Kidney (tissue), 22 donors: ENCODE data around the gene SGCE. TPM values are rescaled to one million over a fixed set of nuclear protein-coding genes. Genes with fewer than 3 reads are reported as not detected.
"Not testable (repeated sequence)": the region's sequence is repeated elsewhere in the genome, so short reads cannot be mapped to it uniquely, and the experiment has no call there.

Experiments
- DNase-seq, 5 donors: peaks; one replicate each; pipeline ENCODE4 v3.0.0-alpha.2; 2013 to 2020
- FAIRE-seq: peaks from 2 replicates; lab custom pipeline; 2012; peaks lifted over from hg19 to GRCh38; lab: Jason Lieb, UNC
- H3K27ac ChIP-seq, 2 donors: one replicate each; pipeline ENCODE4 v1.7.0; 2013; ENCODE audit warnings: low read depth in 2 of 2, low read length in 2 of 2, inconsistent platforms in 1 of 2
- H3K27me3 ChIP-seq: one replicate; pipeline ENCODE4 v1.7.1; 2013; ENCODE audit warnings: low read length, inconsistent platforms; ENCODE audit not compliant: control insufficient read depth, insufficient read depth
- H3K36me3 ChIP-seq, 3 donors: one replicate each; pipeline versions ENCODE4 v1.7.0 to v1.7.1; 2013; ENCODE audit warnings: low read length in 3 of 3, control low read depth in 1 of 3, inconsistent platforms in 1 of 3; ENCODE audit not compliant: insufficient read depth in 3 of 3, control insufficient read depth in 2 of 3
- H3K4me1 ChIP-seq, 3 donors: one replicate each; pipeline versions ENCODE4 v1.7.0 to v1.7.1; 2013; ENCODE audit warnings: low read length in 3 of 3, inconsistent platforms in 1 of 3, low read depth in 1 of 3; ENCODE audit not compliant: control insufficient read depth in 2 of 3, insufficient read depth in 2 of 3
- H3K4me3 ChIP-seq, 3 donors: one replicate each; pipeline versions ENCODE4 v1.7.0 to v1.8.1; 2013; ENCODE audit warnings: low read length in 3 of 3, control low read depth in 1 of 3, inconsistent platforms in 1 of 3
- H3K9ac ChIP-seq, 3 donors: one replicate each; pipeline versions ENCODE4 v1.7.0 to v1.7.1; 2013; ENCODE audit warnings: low read length in 3 of 3, control low read depth in 1 of 3, inconsistent platforms in 1 of 3
- H3K9me3 ChIP-seq, 3 donors: one replicate each; pipeline versions ENCODE4 v1.7.0 to v1.7.1; 2013; ENCODE audit warnings: low read length in 3 of 3, control low read depth in 1 of 3, inconsistent platforms in 1 of 3; ENCODE audit not compliant: control insufficient read depth in 2 of 3, insufficient read depth in 1 of 3
- intact Hi-C: fragments of 100-400 bp; cut with DNase I; formaldehyde crosslinking; loops from one replicate; pipeline ENCODE4 v1.11.1; 2022
- long read RNA-seq, 10 donors: library from polyadenylated mRNA in 1 of 10; unstranded in 1 of 10; transcript quantifications; one replicate each; pipeline ENCODE4 v2.0.0 and lab custom pipeline, GENCODE V29; 2021 to 2026
- polyA plus RNA-seq: library from polyadenylated mRNA; stranded (reverse); fragments of 350-450 nt; fragmentation: Illumina TruSeq; extraction: RNeasy Lipid Tissue Mini Kit (QIAGEN cat#74804); gene quantifications from one replicate; pipeline ENCODE4 v1.2.3, GENCODE V29; 2014; ENCODE audit warnings: low read depth, low replicate concordance; ENCODE audit not compliant: insufficient read depth
- total RNA-seq: library from RNA; stranded (reverse); fragmentation: NEBNext Ultra II Directional; extraction: Animal tissue kit (Norgen Biotek cat#: 25700); gene quantifications from one replicate; pipeline ENCODE4 v1.2.1, GENCODE V29; 2021
- TF ChIP-seq, protein P1 (sequence below): IDR thresholded peaks from 3 replicates; pipeline ENCODE4 v1.5.1; 2012; ENCODE audit warnings: mild to moderate bottlenecking, moderate library complexity, borderline replicate concordance; ENCODE audit not compliant: insufficient read depth; ENCODE audit errors: extremely low read depth
- donor health status: control.
- donor health status: control.
- donor health status: control.
- donor health status: control.
- donor health status: control.
- donor health status: DM: yes; HTN: yes; CAD: no.
- donor health status: Normal renal cell carcinoma (clear cell type).

The SGCE gene, protein sequence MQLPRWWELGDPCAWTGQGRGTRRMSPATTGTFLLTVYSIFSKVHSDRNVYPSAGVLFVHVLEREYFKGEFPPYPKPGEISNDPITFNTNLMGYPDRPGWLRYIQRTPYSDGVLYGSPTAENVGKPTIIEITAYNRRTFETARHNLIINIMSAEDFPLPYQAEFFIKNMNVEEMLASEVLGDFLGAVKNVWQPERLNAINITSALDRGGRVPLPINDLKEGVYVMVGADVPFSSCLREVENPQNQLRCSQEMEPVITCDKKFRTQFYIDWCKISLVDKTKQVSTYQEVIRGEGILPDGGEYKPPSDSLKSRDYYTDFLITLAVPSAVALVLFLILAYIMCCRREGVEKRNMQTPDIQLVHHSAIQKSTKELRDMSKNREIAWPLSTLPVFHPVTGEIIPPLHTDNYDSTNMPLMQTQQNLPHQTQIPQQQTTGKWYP
- total RNA-seq (59.6 TPM), polyA plus RNA-seq (56.5 TPM)
- long read RNA-seq, donor 1, transcript SGCE-299 (11 exons, 1,614 nt) = major isoform, 8 of 44 reads
- long read RNA-seq, donor 1, partial matches to known transcripts = 32 of 44 reads
- long read RNA-seq, donor 1, other reads (novel, unspliced or antisense) = 0 of 44 reads
- long read RNA-seq, donor 2, transcript SGCE-299 (11 exons, 1,614 nt) = major isoform, 8 of 19 reads
- long read RNA-seq, donor 2, transcript SGCE-207 (10 exons, 1,672 nt) = minor isoform, 6 of 19 reads
- long read RNA-seq, donor 2, partial matches to known transcripts = 0 of 19 reads
- long read RNA-seq, donor 2, other reads (novel, unspliced or antisense) = 0 of 19 reads
- long read RNA-seq, donor 3, transcript SGCE-207 (10 exons, 1,672 nt) = minor isoform, 5 of 55 reads
- long read RNA-seq, donor 3, transcript SGCE-299 (11 exons, 1,614 nt) = major isoform, 12 of 55 reads
- long read RNA-seq, donor 3, partial matches to known transcripts = 27 of 55 reads
- long read RNA-seq, donor 3, other reads (novel, unspliced or antisense) = 0 of 55 reads
- long read RNA-seq, donor 4, transcript SGCE-299 (11 exons, 1,614 nt) = major isoform, 21 of 37 reads
- long read RNA-seq, donor 4, transcript SGCE-207 (10 exons, 1,672 nt) = minor isoform, 6 of 37 reads
- long read RNA-seq, donor 4, partial matches to known transcripts = 0 of 37 reads
- long read RNA-seq, donor 4, other reads (novel, unspliced or antisense) = 0 of 37 reads
- long read RNA-seq, donor 5, partial matches to known transcripts = 0 of 2 reads
- long read RNA-seq, donor 5, other reads (novel, unspliced or antisense) = 0 of 2 reads
- long read RNA-seq, donor 6, transcript SGCE-210 (3 exons, 453 nt) = minor isoform, 11 of 48 reads
- long read RNA-seq, donor 6, transcript SGCE-299 (11 exons, 1,614 nt) = major isoform, 18 of 48 reads
- long read RNA-seq, donor 6, partial matches to known transcripts = 9 of 48 reads
- long read RNA-seq, donor 6, other reads (novel, unspliced or antisense) = 0 of 48 reads
- long read RNA-seq, donor 7, transcript SGCE-299 (11 exons, 1,614 nt) = major isoform, 17 of 40 reads
- long read RNA-seq, donor 7, partial matches to known transcripts = 15 of 40 reads
- long read RNA-seq, donor 7, other reads (novel, unspliced or antisense) = 1 of 40 reads
- long read RNA-seq, donor 8, transcript SGCE-207 (10 exons, 1,672 nt) = minor isoform, 5 of 23 reads
- long read RNA-seq, donor 8, transcript SGCE-299 (11 exons, 1,614 nt) = major isoform, 11 of 23 reads
- long read RNA-seq, donor 8, partial matches to known transcripts = 0 of 23 reads
- long read RNA-seq, donor 8, other reads (novel, unspliced or antisense) = 0 of 23 reads
- long read RNA-seq, donor 9, transcript SGCE-299 (11 exons, 1,614 nt) = major isoform, 10 of 15 reads
- long read RNA-seq, donor 9, partial matches to known transcripts = 0 of 15 reads
- long read RNA-seq, donor 9, other reads (novel, unspliced or antisense) = 0 of 15 reads
- long read RNA-seq, donor 10, transcript SGCE-299 (11 exons, 1,614 nt) = major isoform, 10 of 31 reads
- long read RNA-seq, donor 10, transcript SGCE-210 (3 exons, 453 nt) = minor isoform, 9 of 31 reads
- long read RNA-seq, donor 10, partial matches to known transcripts = 5 of 31 reads
- long read RNA-seq, donor 10, other reads (novel, unspliced or antisense) = 0 of 31 reads

DNA sequence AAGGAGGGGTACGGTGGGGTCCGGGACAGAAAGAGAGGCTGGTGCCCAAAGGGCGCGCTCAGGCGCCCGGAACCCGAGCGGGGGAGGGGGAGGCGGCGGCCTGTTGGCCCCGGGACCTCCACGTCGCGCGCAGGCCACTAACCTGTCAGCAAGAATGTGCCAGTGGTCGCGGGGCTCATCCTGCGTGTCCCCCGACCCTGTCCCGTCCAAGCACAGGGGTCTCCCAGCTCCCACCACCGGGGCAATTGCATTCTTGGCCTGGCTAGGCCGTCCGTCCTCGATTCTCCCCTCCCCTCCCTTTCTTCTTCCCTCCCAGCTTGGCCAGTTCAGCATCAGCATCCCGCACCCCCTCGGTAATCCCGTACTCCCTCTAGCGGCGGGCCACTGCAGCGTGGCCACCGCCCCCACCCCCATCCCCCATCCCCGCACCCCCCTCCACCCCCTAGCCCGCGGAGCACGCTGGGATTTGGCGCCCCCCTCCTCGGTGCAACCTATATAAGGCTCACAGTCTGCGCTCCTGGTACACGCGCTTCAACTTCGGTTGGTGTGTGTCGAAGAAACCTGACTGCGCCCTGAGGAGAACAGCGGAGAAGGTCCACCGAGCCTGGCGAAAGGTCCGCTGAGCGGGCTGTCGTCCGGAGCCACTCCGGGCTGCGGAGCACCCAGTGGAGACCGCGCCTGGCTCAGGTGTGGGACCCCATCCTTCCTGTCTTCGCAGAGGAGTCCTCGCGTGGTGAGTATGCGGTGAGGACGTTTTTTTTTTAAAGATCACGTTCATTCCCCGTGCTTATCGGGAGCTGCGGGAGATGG lies at the start of gene SGCE:
Gene SGCE, minus strand, starts transcription at position 286 of the 810 bp plus-strand sequence. Its CDS starts 35 bp downstream, at position 251.
- FAIRE-seq = no peak

DNA sequence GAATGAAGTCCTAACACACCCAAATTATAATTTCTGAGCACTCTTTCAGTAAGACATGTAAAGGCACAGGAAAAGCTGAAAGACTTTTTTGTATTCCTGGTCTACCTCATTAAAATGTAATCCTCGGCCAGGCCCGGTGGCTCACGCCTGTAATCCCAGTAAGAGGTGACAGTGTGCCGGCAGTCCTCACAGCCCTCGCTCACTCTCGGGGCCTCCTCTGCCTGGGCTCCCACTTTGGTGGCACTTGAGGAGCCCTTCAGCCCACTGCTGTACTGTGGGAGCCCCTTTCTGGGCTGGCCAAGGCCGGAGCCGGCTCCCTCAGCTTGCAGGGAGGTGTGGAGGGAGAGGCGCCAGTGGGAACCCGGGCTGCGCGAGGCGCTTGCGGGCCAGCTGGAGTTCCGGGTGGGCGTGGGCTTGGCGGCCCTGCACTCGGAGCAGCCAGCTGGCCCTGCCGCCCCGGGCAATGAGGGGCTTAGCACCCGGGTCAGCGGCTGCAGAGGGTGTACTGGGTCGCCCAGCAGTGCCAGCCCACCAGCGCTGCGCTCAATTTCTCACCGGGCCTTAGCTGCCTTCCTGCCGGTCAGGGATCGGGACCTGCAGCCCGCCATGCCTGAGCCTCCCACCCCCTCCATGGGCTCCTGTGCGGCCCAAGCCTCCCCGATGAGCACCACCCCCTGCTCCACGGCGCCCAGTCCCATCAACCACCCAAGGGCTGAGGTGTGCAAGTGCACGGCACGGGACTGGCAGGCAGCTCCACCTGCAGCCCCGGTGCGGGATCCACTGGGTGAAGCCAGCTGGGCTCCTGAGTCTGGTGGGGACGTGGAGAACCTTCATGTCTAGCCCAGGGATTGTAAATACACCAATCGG lies 49.5 kb upstream of the SGCE start:
- DNase-seq, H3K4me1 ChIP-seq, H3K27ac ChIP-seq, H3K36me3 ChIP-seq, H3K9me3 ChIP-seq, H3K27me3 ChIP-seq, FAIRE-seq, H3K4me3 ChIP-seq, H3K9ac ChIP-seq, intact Hi-C loops: not testable (repeated sequence)

More for the DNA sequence above, at the start of gene SGCE:
- Histone ChIP-seq H3K9ac (peak within 1 kb of the TSS; percentile 55 to 92 (median 77)), H3K9me3 (no peaks in the 10 kb centered on the region), H3K36me3 (no peaks in the 10 kb centered on the region), H3K4me1 (peaks cover 4 to 7% (median 6%) of the 10 kb centered on the region in 3 donors), H3K4me3 (peak within 1 kb of the TSS; percentile 74 to 93 (median 89)), H3K27ac (peak within 1 kb of the TSS; percentile 24 to 53), H3K27me3 (no peaks in the 10 kb centered on the region)
- intact Hi-C loops = no loop called here
- TF ChIP-seq, protein P1, sequence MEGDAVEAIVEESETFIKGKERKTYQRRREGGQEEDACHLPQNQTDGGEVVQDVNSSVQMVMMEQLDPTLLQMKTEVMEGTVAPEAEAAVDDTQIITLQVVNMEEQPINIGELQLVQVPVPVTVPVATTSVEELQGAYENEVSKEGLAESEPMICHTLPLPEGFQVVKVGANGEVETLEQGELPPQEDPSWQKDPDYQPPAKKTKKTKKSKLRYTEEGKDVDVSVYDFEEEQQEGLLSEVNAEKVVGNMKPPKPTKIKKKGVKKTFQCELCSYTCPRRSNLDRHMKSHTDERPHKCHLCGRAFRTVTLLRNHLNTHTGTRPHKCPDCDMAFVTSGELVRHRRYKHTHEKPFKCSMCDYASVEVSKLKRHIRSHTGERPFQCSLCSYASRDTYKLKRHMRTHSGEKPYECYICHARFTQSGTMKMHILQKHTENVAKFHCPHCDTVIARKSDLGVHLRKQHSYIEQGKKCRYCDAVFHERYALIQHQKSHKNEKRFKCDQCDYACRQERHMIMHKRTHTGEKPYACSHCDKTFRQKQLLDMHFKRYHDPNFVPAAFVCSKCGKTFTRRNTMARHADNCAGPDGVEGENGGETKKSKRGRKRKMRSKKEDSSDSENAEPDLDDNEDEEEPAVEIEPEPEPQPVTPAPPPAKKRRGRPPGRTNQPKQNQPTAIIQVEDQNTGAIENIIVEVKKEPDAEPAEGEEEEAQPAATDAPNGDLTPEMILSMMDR = peak; percentile 47
- peak; percentile 82 to 96 (median 91) for DNase-seq
